Measurements from ENCODE around the gene SHC3.

Gene SHC3

GRCh38 chr9:89022001-89022759, 156.4 kb downstream of the SHC3 start:
- DNase-seq (ENCODE audit: low read depth) = no peak

GRCh38 chr9:89021154-89021803, 157.3 kb downstream of the SHC3 start:
- no peak for DNase-seq (ENCODE audit: low read depth)

GRCh38 chr9:89020754-89021153, 157.9 kb downstream of the SHC3 start:
- DNase-seq (ENCODE audit: low read depth) = no peak

- DNase-seq (ENCODE audit: low read depth) = no peak
These were observed 163.3 kb downstream of the SHC3 start for GRCh38 chr9:89015336-89015735.

GRCh38 chr9:89014153-89014552, 164.5 kb downstream of the SHC3 start:
- DNase-seq (ENCODE audit: low read depth) = no peak

- no peak for DNase-seq (ENCODE audit: low read depth)
These were observed 165.0 kb downstream of the SHC3 start for GRCh38 chr9:89013660-89014059.

- no peak for DNase-seq (ENCODE audit: low read depth)
These were observed 166.2 kb downstream of the SHC3 start for GRCh38 chr9:89012294-89013042.

GRCh38 chr9:89011683-89012082, 166.9 kb downstream of the SHC3 start:
- no peak for DNase-seq (ENCODE audit: low read depth)

GRCh38 chr9:89010526-89011111, 168.0 kb downstream of the SHC3 start:
- DNase-seq (ENCODE audit: low read depth) = no peak

GRCh38 chr9:89010056-89010455, 168.6 kb downstream of the SHC3 start:
- no peak for DNase-seq (ENCODE audit: low read depth)

GRCh38 chr9:89009546-89009840, 169.1 kb downstream of the SHC3 start:
- no peak for DNase-seq (ENCODE audit: low read depth)

GRCh38 chr9:89008744-89009545, 169.7 kb downstream of the SHC3 start:
- DNase-seq (ENCODE audit: low read depth) = no peak

GRCh38 chr9:89008055-89008743, 170.4 kb downstream of the SHC3 start:
- DNase-seq (ENCODE audit: low read depth) = no peak

GRCh38 chr9:89006996-89007967, 171.3 kb downstream of the SHC3 start:
- no peak for DNase-seq (ENCODE audit: low read depth)

GRCh38 chr9:89006267-89006666, 172.4 kb downstream of the SHC3 start:
- no peak for DNase-seq (ENCODE audit: low read depth)

GRCh38 chr9:89005323-89005722, 173.3 kb downstream of the SHC3 start:
- DNase-seq (ENCODE audit: low read depth) = no peak

- DNase-seq (ENCODE audit: low read depth) = no peak
These were observed 175.6 kb downstream of the SHC3 start for GRCh38 chr9:89002987-89003386.

- no peak for DNase-seq (ENCODE audit: low read depth)
These were observed 176.6 kb downstream of the SHC3 start for GRCh38 chr9:89001917-89002540.
